Measurements from ENCODE around the gene PDCL3. TPM values are rescaled to one million over a fixed set of nuclear protein-coding genes. Genes with fewer than 3 reads are reported as not detected.

Gene PDCL3
- total and polyA plus RNA-seq, 2 donors (not counting 1 experiment from before 2014, with no cell fraction given) = 5.6 to 24.1 TPM

GRCh38 chr2:100522430-100522829 lies 40.4 kb upstream of the PDCL3 start:
- CTCF ChIA-PET = no interaction called here
- Histone ChIP-seq H3K27ac (ENCODE audit: low read length in 2 of 2) (no peak overlapping the region), H3K27me3 (replicated peaks in 1 of 4; ENCODE audit: control extremely low read depth in 1 of 4, control insufficient read depth in 3 of 4, insufficient read depth in 4 of 4, low read length in 3 of 4) (no peaks in the 10 kb centered on the region), H3K4me1 (ENCODE audit: control insufficient read depth in 2 of 2, insufficient read depth in 2 of 2, low read length in 2 of 2) (no peaks in the 10 kb centered on the region), H3K36me3 (replicated peaks in 1 of 2; ENCODE audit: control extremely low read depth in 1 of 2, control insufficient read depth in 1 of 2, extremely low read depth in 1 of 2, insufficient read depth in 2 of 2, low read length in 1 of 2) (no peaks in the 10 kb centered on the region), H3K9ac (ENCODE audit: low read length) (no peak overlapping the region), H4K20me1 (ENCODE audit: control insufficient read depth, insufficient read depth, low read length, poor library complexity, severe bottlenecking) (no peaks in the 10 kb centered on the region), H2AFZ (ENCODE audit: insufficient read depth, low read depth, low read length, poor library complexity, severe bottlenecking) (no peak overlapping the region), H3K79me2 (ENCODE audit: control insufficient read depth, insufficient read depth, low read length) (no peaks in the 10 kb centered on the region), H3K4me3 (ENCODE audit: control extremely low read depth in 1 of 5, extremely low read depth in 1 of 5, insufficient read depth in 1 of 5, low read depth in 2 of 5, low read length in 4 of 5) (no peak overlapping the region), H3K9me3 (ENCODE audit: control extremely low read depth in 1 of 3, control insufficient read depth in 2 of 3, insufficient read depth in 1 of 3, low read length in 2 of 3) (no peaks in the 10 kb centered on the region), H3K4me2 (replicated peaks; ENCODE audit: low read depth, low read length, poor library complexity, severe bottlenecking) (no peak overlapping the region)
- intact Hi-C loops (cut with micrococcal nuclease) = no loop called here
- H3K9me3 Mint-ChIP-seq (ENCODE audit: insufficient read depth) = no peaks in the 10 kb centered on the region
- H3K27me3 Mint-ChIP-seq = peaks cover 18% of the 10 kb centered on the region
- ATAC-seq (ENCODE audit: low read depth) (no peak), DNase-seq (no peak)
- H3K4me1 Mint-ChIP-seq = no peaks in the 10 kb centered on the region
- no peak overlapping the region for H3K27ac Mint-ChIP-seq
- WGBS (ENCODE audit: insufficient coverage) = 100% methylated on average over 1 of the region's 1 CpG
- POLR2A ChIA-PET = no interaction called here
- H3K4me3 Mint-ChIP-seq = no peak overlapping the region
- TF ChIP-seq, protein P1, sequence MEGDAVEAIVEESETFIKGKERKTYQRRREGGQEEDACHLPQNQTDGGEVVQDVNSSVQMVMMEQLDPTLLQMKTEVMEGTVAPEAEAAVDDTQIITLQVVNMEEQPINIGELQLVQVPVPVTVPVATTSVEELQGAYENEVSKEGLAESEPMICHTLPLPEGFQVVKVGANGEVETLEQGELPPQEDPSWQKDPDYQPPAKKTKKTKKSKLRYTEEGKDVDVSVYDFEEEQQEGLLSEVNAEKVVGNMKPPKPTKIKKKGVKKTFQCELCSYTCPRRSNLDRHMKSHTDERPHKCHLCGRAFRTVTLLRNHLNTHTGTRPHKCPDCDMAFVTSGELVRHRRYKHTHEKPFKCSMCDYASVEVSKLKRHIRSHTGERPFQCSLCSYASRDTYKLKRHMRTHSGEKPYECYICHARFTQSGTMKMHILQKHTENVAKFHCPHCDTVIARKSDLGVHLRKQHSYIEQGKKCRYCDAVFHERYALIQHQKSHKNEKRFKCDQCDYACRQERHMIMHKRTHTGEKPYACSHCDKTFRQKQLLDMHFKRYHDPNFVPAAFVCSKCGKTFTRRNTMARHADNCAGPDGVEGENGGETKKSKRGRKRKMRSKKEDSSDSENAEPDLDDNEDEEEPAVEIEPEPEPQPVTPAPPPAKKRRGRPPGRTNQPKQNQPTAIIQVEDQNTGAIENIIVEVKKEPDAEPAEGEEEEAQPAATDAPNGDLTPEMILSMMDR (IDR thresholded peaks at IDR 0.05) = no peak
- TF ChIP-seq EZH2 (IDR thresholded peaks at IDR 0.05; ENCODE audit: borderline replicate concordance, insufficient read depth, low read depth, low read length, poor library complexity, severe bottlenecking) = no peak

DNA sequence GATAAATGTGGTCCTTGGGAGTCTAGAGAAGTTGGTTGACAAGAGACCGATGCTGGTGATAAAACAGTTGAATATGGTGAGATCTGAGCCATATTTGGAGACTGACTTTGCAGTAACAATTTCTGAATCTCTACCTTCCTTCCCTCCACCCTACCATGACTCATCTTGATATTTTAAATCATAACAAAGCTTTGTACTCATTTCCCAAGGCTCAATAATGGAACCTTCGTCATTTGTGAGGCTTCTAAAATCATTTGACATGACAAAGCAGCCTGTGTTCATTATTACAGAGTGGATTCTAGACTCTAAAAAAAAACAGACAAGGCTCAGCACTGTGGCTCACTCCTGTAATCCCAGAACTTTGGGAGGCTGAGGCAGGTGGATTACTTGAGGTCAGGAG lies 38.5 kb upstream of the PDCL3 start:
- peaks cover 0 to 3% (median 0%) of the 10 kb centered on the region in 4 experiments for H3K27me3 ChIP-seq (replicated peaks in 1 of 4; ENCODE audit: control extremely low read depth in 1 of 4, control insufficient read depth in 3 of 4, insufficient read depth in 4 of 4, low read length in 3 of 4)
- ChIA-PET CTCF (no interaction called here), POLR2A (no interaction called here)
- no peaks in the 10 kb centered on the region for H3K9me3 Mint-ChIP-seq (ENCODE audit: insufficient read depth)
- intact Hi-C loops (cut with micrococcal nuclease) = no loop called here
- DNase-seq (no peak), ATAC-seq (ENCODE audit: low read depth) (no peak)
- no peak overlapping the region for H3K9ac ChIP-seq (ENCODE audit: low read length)
- H3K4me2 ChIP-seq (replicated peaks; ENCODE audit: low read depth, low read length, poor library complexity, severe bottlenecking) = no peak overlapping the region
- H2AFZ ChIP-seq (ENCODE audit: insufficient read depth, low read depth, low read length, poor library complexity, severe bottlenecking) = no peak overlapping the region
- H3K36me3 ChIP-seq (replicated peaks in 1 of 2; ENCODE audit: control extremely low read depth in 1 of 2, control insufficient read depth in 1 of 2, extremely low read depth in 1 of 2, insufficient read depth in 2 of 2, low read length in 1 of 2) = no peaks in the 10 kb centered on the region
- no peak overlapping the region for H3K27ac Mint-ChIP-seq
- no peaks in the 10 kb centered on the region for H3K79me2 ChIP-seq (ENCODE audit: control insufficient read depth, insufficient read depth, low read length)
- no CpG with 5 or more reads among the region's 2 CpGs for WGBS (ENCODE audit: insufficient coverage)
- H3K9me3 ChIP-seq (ENCODE audit: control extremely low read depth in 1 of 3, control insufficient read depth in 2 of 3, insufficient read depth in 1 of 3, low read length in 2 of 3) = no peaks in the 10 kb centered on the region
- peaks cover 18% of the 10 kb centered on the region for H3K27me3 Mint-ChIP-seq
- TF ChIP-seq EZH2 (IDR thresholded peaks at IDR 0.05; ENCODE audit: borderline replicate concordance, insufficient read depth, low read depth, low read length, poor library complexity, severe bottlenecking) = no peak
- TF ChIP-seq, protein P1 (IDR thresholded peaks at IDR 0.05) = no peak
- no peaks in the 10 kb centered on the region for H3K4me1 Mint-ChIP-seq
- no peak overlapping the region for H3K4me3 ChIP-seq (ENCODE audit: control extremely low read depth in 1 of 5, extremely low read depth in 1 of 5, insufficient read depth in 1 of 5, low read depth in 2 of 5, low read length in 4 of 5)
- H3K27ac ChIP-seq (ENCODE audit: low read length in 2 of 2) = no peak overlapping the region
- no peaks in the 10 kb centered on the region for H3K4me1 ChIP-seq (ENCODE audit: control insufficient read depth in 2 of 2, insufficient read depth in 2 of 2, low read length in 2 of 2)
- no peaks in the 10 kb centered on the region for H4K20me1 ChIP-seq (ENCODE audit: control insufficient read depth, insufficient read depth, low read length, poor library complexity, severe bottlenecking)
- no peak overlapping the region for H3K4me3 Mint-ChIP-seq

Measured in B cell (primary cell).